ENCODE measurements around the gene ALDH1A1.

The ALDH1A1 gene

DNA sequence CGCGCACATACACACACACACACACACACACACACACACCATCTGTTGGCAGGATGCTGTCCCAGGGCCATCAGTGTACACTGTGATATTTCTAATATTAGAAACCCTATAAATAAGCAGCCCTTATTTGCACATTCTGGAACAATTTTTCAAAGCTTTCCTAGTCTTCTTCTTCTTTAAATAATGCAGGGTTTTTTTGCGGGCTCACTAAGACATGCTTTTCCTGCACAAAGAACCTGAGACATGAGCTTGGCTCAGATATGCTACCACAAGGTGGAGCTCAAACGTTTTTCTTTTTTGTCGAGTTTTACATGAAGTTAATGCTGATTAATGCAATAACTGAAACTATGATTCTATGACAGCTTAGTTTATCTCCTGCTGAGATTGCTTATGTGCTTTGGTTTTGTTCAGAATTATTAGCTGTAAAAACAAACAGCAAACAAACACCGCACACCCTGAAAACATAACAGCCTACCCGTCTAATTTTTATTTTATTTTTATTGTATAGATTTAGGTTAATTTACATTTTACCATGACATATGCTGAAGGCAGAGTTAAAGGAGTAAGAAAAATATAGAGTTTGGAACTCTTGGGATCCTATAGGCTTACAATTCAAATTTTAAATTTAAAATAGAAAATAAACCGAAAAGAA, 95.8 kb downstream of the ALDH1A1 start:
- CTCF ChIA-PET = interaction anchor here (0.6 to 1.5 kb wide), 8 partner anchors 9 to 567 kb away, joined by 3 to 7 read pairs (median 4); no protein-coding TSS in a partner anchor
- DNase-seq (ENCODE audit: extremely low spot score) = peak; percentile 48
- POLR2A ChIA-PET = interaction anchor here (0.7 kb wide), 1 partner anchor 180 kb away, joined by 3 read pairs; no protein-coding TSS in a partner anchor
- no peak for TF ChIP-seq L3MBTL2 (conservative IDR thresholded peaks at IDR 0.05)
- no peak for TF ChIP-seq TARDBP (IDR thresholded peaks at IDR 0.05)
- no peak for TF ChIP-seq FOXK2 (IDR thresholded peaks at IDR 0.05)
- no peak for TF ChIP-seq CTBP1 (IDR thresholded peaks at IDR 0.05; ENCODE audit: borderline replicate concordance)
- TF ChIP-seq ZNF384 (IDR thresholded peaks at IDR 0.05) = no peak
- TF ChIP-seq BHLHE40 (IDR thresholded peaks at IDR 0.05; ENCODE audit: borderline replicate concordance) = no peak
- no peak for TF ChIP-seq LEF1 (IDR thresholded peaks at IDR 0.05; ENCODE audit: borderline replicate concordance)

DNA sequence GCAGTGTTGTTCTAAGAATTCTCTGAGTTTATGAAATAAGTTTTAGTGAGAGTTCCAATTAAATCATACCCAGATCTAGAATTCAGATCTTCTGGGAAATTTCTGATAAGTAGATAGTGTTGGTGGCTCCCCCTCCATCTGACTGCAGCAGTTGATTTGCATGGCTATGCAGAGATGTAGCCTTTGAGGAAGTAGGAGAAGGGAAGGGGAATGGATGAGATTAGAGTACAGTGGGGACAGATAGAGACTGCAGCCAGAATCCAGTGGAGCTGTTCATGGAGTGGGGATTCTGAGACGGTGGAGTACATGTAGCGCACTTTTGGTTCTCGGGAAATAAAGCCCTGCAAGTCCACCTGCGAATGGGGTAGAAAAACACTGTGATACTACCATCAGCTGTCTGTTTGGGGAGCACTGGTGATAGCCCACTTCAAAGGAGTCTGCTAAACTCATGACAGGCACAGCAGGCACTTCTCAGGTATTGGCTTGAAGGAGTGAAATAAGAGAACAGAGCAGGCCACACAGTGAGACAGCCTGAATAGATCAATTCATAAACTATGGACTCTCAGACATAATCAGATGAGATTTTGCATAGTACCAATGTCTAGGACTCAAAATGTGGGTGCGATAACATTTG, 96.8 kb downstream of the ALDH1A1 start:
- TF ChIP-seq FOXK2 (IDR thresholded peaks at IDR 0.05) (no peak), NFRKB (IDR thresholded peaks at IDR 0.05) (no peak), BHLHE40 (IDR thresholded peaks at IDR 0.05; ENCODE audit: borderline replicate concordance) (no peak), FOXM1 (IDR thresholded peaks at IDR 0.05; ENCODE audit: borderline replicate concordance) (no peak), HDGF (IDR thresholded peaks at IDR 0.05; ENCODE audit: borderline replicate concordance) (no peak), SP1 (IDR thresholded peaks at IDR 0.05) (no peak), L3MBTL2 (conservative IDR thresholded peaks at IDR 0.05) (no peak), ELF4 (IDR thresholded peaks at IDR 0.05) (no peak), SUZ12 (IDR thresholded peaks at IDR 0.05) (no peak), CTBP1 (IDR thresholded peaks at IDR 0.05; ENCODE audit: borderline replicate concordance) (no peak), LEF1 (IDR thresholded peaks at IDR 0.05; ENCODE audit: borderline replicate concordance) (no peak), ZNF384 (IDR thresholded peaks at IDR 0.05) (no peak), TARDBP (IDR thresholded peaks at IDR 0.05) (no peak), ARNT (IDR thresholded peaks at IDR 0.05) (no peak), FOXA1 (IDR thresholded peaks at IDR 0.05) (no peak)
- TF ChIP-seq, protein P1, sequence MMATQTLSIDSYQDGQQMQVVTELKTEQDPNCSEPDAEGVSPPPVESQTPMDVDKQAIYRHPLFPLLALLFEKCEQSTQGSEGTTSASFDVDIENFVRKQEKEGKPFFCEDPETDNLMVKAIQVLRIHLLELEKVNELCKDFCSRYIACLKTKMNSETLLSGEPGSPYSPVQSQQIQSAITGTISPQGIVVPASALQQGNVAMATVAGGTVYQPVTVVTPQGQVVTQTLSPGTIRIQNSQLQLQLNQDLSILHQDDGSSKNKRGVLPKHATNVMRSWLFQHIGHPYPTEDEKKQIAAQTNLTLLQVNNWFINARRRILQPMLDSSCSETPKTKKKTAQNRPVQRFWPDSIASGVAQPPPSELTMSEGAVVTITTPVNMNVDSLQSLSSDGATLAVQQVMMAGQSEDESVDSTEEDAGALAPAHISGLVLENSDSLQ (IDR thresholded peaks at IDR 0.05) = no peak
- no peak for DNase-seq (ENCODE audit: extremely low spot score)

DNA sequence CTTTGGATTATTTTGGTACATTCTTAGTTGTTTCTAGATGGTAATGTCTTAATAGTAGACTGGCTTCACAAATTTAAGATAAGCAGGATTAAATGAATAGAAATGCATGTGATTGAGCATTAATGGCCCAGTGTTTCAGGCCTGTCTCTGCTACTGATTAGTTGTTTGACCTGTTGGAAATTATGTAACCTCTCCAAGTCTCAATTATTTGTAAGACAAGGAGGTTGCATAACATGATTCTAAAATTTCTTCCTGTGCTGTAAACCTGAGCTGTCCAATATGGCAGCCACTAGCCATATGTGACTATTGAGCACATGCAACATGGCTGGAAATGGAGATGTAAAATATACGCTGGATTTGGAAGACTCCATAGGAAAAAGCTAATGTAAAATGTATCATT, 97.5 kb downstream of the ALDH1A1 start:
- CTCF ChIA-PET = interaction anchor here (0.6 kb wide), 1 partner anchor 33 kb away, joined by 6 read pairs; no protein-coding TSS in a partner anchor
- POLR2A ChIA-PET = no interaction called here
- no peak for DNase-seq (ENCODE audit: extremely low spot score)
- no peak for TF ChIP-seq ELF4 (IDR thresholded peaks at IDR 0.05)
- no peak for TF ChIP-seq BHLHE40 (IDR thresholded peaks at IDR 0.05; ENCODE audit: borderline replicate concordance)
- no peak for TF ChIP-seq FOXM1 (IDR thresholded peaks at IDR 0.05; ENCODE audit: borderline replicate concordance)
- no peak for TF ChIP-seq ZNF384 (IDR thresholded peaks at IDR 0.05)
- no peak for TF ChIP-seq ARNT (IDR thresholded peaks at IDR 0.05)
- TF ChIP-seq LEF1 (IDR thresholded peaks at IDR 0.05; ENCODE audit: borderline replicate concordance) = no peak

More for the DNA sequence above, 96.8 kb downstream of the ALDH1A1 start:
- POLR2A ChIA-PET = interaction anchor here (0.7 kb wide), 1 partner anchor 181 kb away, joined by 3 read pairs; no protein-coding TSS in a partner anchor
- CTCF ChIA-PET = interaction anchor here (0.6 to 1.5 kb wide), 3 partner anchors 12 to 225 kb away, joined by 5 to 7 read pairs (median 6); no protein-coding TSS in a partner anchor
